Breast epithelium (tissue), 3 donors: ENCODE measurements around the gene PDGFB.

Experiments
- POLR2A ChIP-seq: fragments of 450-650 bp; IDR thresholded peaks from one replicate; pipeline ENCODE4 v1.6.1; 2016; ENCODE audit warnings: antibody characterized with exemption, mild to moderate bottlenecking, moderate library complexity
- POLR2AphosphoS5 ChIP-seq, 3 donors: sonication (generic); formaldehyde crosslinking; IDR thresholded peaks; one replicate each; pipeline ENCODE4 v1.6.1; 2017; ENCODE audit warnings: antibody characterized with exemption in 3 of 3
- TF ChIP-seq, protein P1 (sequence below), 3 donors: fragments of 450-650 bp; IDR thresholded peaks; one replicate each; pipeline ENCODE4 v1.5.1; 2016 to 2017; ENCODE audit warnings: antibody characterized with exemption in 3 of 3, mild to moderate bottlenecking in 3 of 3, moderate library complexity in 3 of 3

DNA sequence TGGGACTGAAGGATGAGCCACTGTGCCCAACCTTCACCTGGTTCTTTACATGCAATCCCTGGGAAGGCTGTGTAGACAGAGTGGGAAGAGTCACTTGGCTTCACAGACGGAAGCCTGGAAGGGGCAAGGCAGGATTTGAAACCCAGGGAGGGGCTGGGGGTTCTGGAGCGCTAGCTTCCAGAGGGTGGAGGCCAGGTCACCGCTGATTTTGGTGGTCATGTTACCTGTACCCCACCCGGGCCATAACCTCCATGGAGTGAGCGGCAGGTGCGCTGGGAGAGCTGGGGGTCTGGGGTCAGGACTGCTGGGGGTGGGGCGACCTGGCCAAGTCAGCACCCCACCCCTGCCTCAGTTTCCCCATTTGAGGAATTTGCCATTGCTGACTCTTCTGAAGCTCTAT, 38.3 kb downstream of the PDGFB start:
- TF ChIP-seq, protein P1, sequence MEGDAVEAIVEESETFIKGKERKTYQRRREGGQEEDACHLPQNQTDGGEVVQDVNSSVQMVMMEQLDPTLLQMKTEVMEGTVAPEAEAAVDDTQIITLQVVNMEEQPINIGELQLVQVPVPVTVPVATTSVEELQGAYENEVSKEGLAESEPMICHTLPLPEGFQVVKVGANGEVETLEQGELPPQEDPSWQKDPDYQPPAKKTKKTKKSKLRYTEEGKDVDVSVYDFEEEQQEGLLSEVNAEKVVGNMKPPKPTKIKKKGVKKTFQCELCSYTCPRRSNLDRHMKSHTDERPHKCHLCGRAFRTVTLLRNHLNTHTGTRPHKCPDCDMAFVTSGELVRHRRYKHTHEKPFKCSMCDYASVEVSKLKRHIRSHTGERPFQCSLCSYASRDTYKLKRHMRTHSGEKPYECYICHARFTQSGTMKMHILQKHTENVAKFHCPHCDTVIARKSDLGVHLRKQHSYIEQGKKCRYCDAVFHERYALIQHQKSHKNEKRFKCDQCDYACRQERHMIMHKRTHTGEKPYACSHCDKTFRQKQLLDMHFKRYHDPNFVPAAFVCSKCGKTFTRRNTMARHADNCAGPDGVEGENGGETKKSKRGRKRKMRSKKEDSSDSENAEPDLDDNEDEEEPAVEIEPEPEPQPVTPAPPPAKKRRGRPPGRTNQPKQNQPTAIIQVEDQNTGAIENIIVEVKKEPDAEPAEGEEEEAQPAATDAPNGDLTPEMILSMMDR (IDR thresholded peaks at IDR 0.05), result no peak
- TF ChIP-seq POLR2A (no peak), POLR2AphosphoS5 (IDR thresholded peaks at IDR 0.05) (no peak)
